ENCODE results near the gene RASGRF2. TPM values are rescaled to one million over a fixed set of nuclear protein-coding genes. Genes with fewer than 3 reads are reported as not detected.

Gene RASGRF2
- total RNA-seq, 1 experiment from 2014 or later, result not detected

- CTCF ChIA-PET, result interaction anchor here (0.9 to 1.5 kb wide), 2 partner anchors 11 to 15 kb away, joined by 3 to 5 read pairs; no protein-coding TSS in a partner anchor
- no peaks in the 10 kb centered on the region for H3K4me1 Mint-ChIP-seq (ENCODE audit: insufficient read depth, unreplicated experiment)
- no peaks in the 10 kb centered on the region for H3K9me3 Mint-ChIP-seq (ENCODE audit: unreplicated experiment)
- no peak for TF ChIP-seq CTCF (IDR thresholded peaks at IDR 0.05; ENCODE audit: unreplicated experiment)
- H3K27me3 Mint-ChIP-seq (ENCODE audit: insufficient read depth, unreplicated experiment), result no peaks in the 10 kb centered on the region
- POLR2A ChIA-PET, result no interaction called here
- intact Hi-C loops (cut with micrococcal nuclease), result no loop called here
- H3K27ac Mint-ChIP-seq (ENCODE audit: low read depth, unreplicated experiment), result no peak overlapping the region
- H3K36me3 Mint-ChIP-seq (ENCODE audit: insufficient read depth, unreplicated experiment), result no peaks in the 10 kb centered on the region
- DNase-seq (ENCODE audit: unreplicated experiment), result no peak
- BruUV-seq (replicated peaks), result no TSS peak
- H3K4me3 Mint-ChIP-seq (ENCODE audit: unreplicated experiment), result no peak overlapping the region
Observed at GRCh38 chr5:81209869-81210493, 249.8 kb downstream of the RASGRF2 start.

- intact Hi-C loops (cut with micrococcal nuclease), result no loop called here
- no peak overlapping the region for H3K27ac Mint-ChIP-seq (ENCODE audit: low read depth, unreplicated experiment)
- H3K4me3 Mint-ChIP-seq (ENCODE audit: unreplicated experiment), result no peak overlapping the region
- no peaks in the 10 kb centered on the region for H3K9me3 Mint-ChIP-seq (ENCODE audit: unreplicated experiment)
- ChIA-PET CTCF (interaction anchor here (0.6 kb wide), 1 partner anchor 36 kb away, joined by 3 read pairs; no protein-coding TSS in a partner anchor), POLR2A (no interaction called here)
- no peaks in the 10 kb centered on the region for H3K4me1 Mint-ChIP-seq (ENCODE audit: insufficient read depth, unreplicated experiment)
- H3K27me3 Mint-ChIP-seq (ENCODE audit: insufficient read depth, unreplicated experiment), result no peaks in the 10 kb centered on the region
- TF ChIP-seq CTCF (IDR thresholded peaks at IDR 0.05; ENCODE audit: unreplicated experiment), result no peak
- DNase-seq (ENCODE audit: unreplicated experiment), result no peak
- no peaks in the 10 kb centered on the region for H3K36me3 Mint-ChIP-seq (ENCODE audit: insufficient read depth, unreplicated experiment)
- no TSS peak for BruUV-seq (replicated peaks)
Observed at GRCh38 chr5:81212211-81212751, 252.1 kb downstream of the RASGRF2 start.

- CTCF ChIA-PET, result no interaction called here
- TF ChIP-seq CTCF (IDR thresholded peaks at IDR 0.05; ENCODE audit: unreplicated experiment), result no peak
- intact Hi-C loops (cut with micrococcal nuclease), result no loop called here
- Mint-ChIP-seq H3K4me1 (ENCODE audit: insufficient read depth, unreplicated experiment) (no peaks in the 10 kb centered on the region), H3K27ac (ENCODE audit: low read depth, unreplicated experiment) (no peak overlapping the region), H3K4me3 (ENCODE audit: unreplicated experiment) (no peak overlapping the region), H3K36me3 (ENCODE audit: insufficient read depth, unreplicated experiment) (no peaks in the 10 kb centered on the region), H3K9me3 (ENCODE audit: unreplicated experiment) (no peaks in the 10 kb centered on the region), H3K27me3 (ENCODE audit: insufficient read depth, unreplicated experiment) (no peaks in the 10 kb centered on the region)
- DNase-seq (ENCODE audit: unreplicated experiment), result no peak
- no TSS peak for BruUV-seq (replicated peaks)
- POLR2A ChIA-PET, result no interaction called here
Observed at GRCh38 chr5:81213070-81213469, 252.9 kb downstream of the RASGRF2 start.

GRCh38 chr5:81214848-81215247, 254.7 kb downstream of the RASGRF2 start:
- H3K27ac Mint-ChIP-seq (ENCODE audit: low read depth, unreplicated experiment), result no peak overlapping the region
- intact Hi-C loops (cut with micrococcal nuclease), result no loop called here
- no peaks in the 10 kb centered on the region for H3K36me3 Mint-ChIP-seq (ENCODE audit: insufficient read depth, unreplicated experiment)
- POLR2A ChIA-PET, result no interaction called here
- no peak for TF ChIP-seq CTCF (IDR thresholded peaks at IDR 0.05; ENCODE audit: unreplicated experiment)
- no peak for DNase-seq (ENCODE audit: unreplicated experiment)
- no peaks in the 10 kb centered on the region for H3K27me3 Mint-ChIP-seq (ENCODE audit: insufficient read depth, unreplicated experiment)
- no peaks in the 10 kb centered on the region for H3K9me3 Mint-ChIP-seq (ENCODE audit: unreplicated experiment)
- no peaks in the 10 kb centered on the region for H3K4me1 Mint-ChIP-seq (ENCODE audit: insufficient read depth, unreplicated experiment)
- no peak overlapping the region for H3K4me3 Mint-ChIP-seq (ENCODE audit: unreplicated experiment)
- no TSS peak for BruUV-seq (replicated peaks)
- CTCF ChIA-PET, result no interaction called here
